SJSA1 (cell line): ENCODE measurements around the gene ALOX5AP. TPM values are rescaled to one million over a fixed set of nuclear protein-coding genes. Genes with fewer than 3 reads are reported as not detected.

Experiments used
- DNase-seq, 2 experiments: peaks; one replicate each; pipeline ENCODE4 v3.0.0-alpha.2; 2015 to 2020; ENCODE audit warnings: low spot score in 2 of 2, low read depth in 1 of 2
- H3K27ac ChIP-seq: fragments of 250-450 bp; sonication (Bioruptor Pico); 2 replicates; pipeline ENCODE4 v1.5.1; 2020; ENCODE audit warnings: mild to moderate bottlenecking, moderate library complexity
- H3K27me3 ChIP-seq: fragments of 250-450 bp; sonication (Bioruptor Pico); replicated peaks from 2 replicates; pipeline ENCODE4 v1.5.1; 2020; ENCODE audit warnings: mild to moderate bottlenecking, moderate library complexity
- H3K36me3 ChIP-seq: fragments of 250-450 bp; sonication (Bioruptor Pico); 2 replicates; pipeline ENCODE4 v1.5.1; 2020; ENCODE audit warnings: mild to moderate bottlenecking
- H3K4me1 ChIP-seq: fragments of 250-450 bp; sonication (Bioruptor Pico); replicated peaks from 2 replicates; pipeline ENCODE4 v1.6.1; 2021; ENCODE audit warnings: mild to moderate bottlenecking
- H3K4me3 ChIP-seq: fragments of 250-450 bp; sonication (Bioruptor Pico); 2 replicates; pipeline ENCODE4 v1.5.1; 2020; ENCODE audit warnings: mild to moderate bottlenecking
- H3K9me3 ChIP-seq: fragments of 250-450 bp; sonication (Bioruptor Pico); replicated peaks from 2 replicates; pipeline ENCODE4 v1.5.1; 2020; ENCODE audit warnings: mild to moderate bottlenecking
- total RNA-seq: library from RNA; depleted of rRNA; stranded (reverse); fragments of >200 nt; shearing (Covaris generic); gene quantifications from 2 replicates; pipeline ENCODE4 v1.2.3, GENCODE V29; 2014

Gene ALOX5AP
- total RNA-seq, 1 experiment from 2014 or later = 1.6 TPM

- H3K4me3 ChIP-seq = no peak overlapping the region
- no peaks in the 10 kb centered on the region for H3K4me1 ChIP-seq
- no peak for DNase-seq
- H3K27me3 ChIP-seq = no peaks in the 10 kb centered on the region
- no peak overlapping the region for H3K27ac ChIP-seq
- no peaks in the 10 kb centered on the region for H3K9me3 ChIP-seq
- H3K36me3 ChIP-seq = no peaks in the 10 kb centered on the region
These were observed 41.3 kb downstream of the ALOX5AP start for GRCh38 chr13:30776661-30777060.

- Histone ChIP-seq H3K4me1 (peaks cover 13% of the 10 kb centered on the region), H3K9me3 (no peaks in the 10 kb centered on the region), H3K27ac (no peak overlapping the region), H3K27me3 (no peaks in the 10 kb centered on the region), H3K36me3 (no peaks in the 10 kb centered on the region), H3K4me3 (no peak overlapping the region)
- no peak for DNase-seq
These were observed 43.7 kb downstream of the ALOX5AP start for GRCh38 chr13:30779016-30779415.

- no peaks in the 10 kb centered on the region for H3K27me3 ChIP-seq
- no peaks in the 10 kb centered on the region for H3K9me3 ChIP-seq
- H3K4me3 ChIP-seq = no peak overlapping the region
- H3K27ac ChIP-seq = no peak overlapping the region
- DNase-seq = no peak
- no peaks in the 10 kb centered on the region for H3K36me3 ChIP-seq
- peaks cover 17% of the 10 kb centered on the region for H3K4me1 ChIP-seq
These were observed 44.3 kb downstream of the ALOX5AP start for GRCh38 chr13:30779608-30780007.

GRCh38 chr13:30780338-30780981 is 45.1 kb downstream of the ALOX5AP start:
- Histone ChIP-seq H3K9me3 (no peaks in the 10 kb centered on the region), H3K27me3 (no peaks in the 10 kb centered on the region), H3K36me3 (no peaks in the 10 kb centered on the region), H3K27ac (no peak overlapping the region), H3K4me1 (peaks cover 17% of the 10 kb centered on the region), H3K4me3 (no peak overlapping the region)
- no peak for DNase-seq

- Histone ChIP-seq H3K27me3 (no peaks in the 10 kb centered on the region), H3K9me3 (no peaks in the 10 kb centered on the region), H3K4me1 (peaks cover 19% of the 10 kb centered on the region), H3K4me3 (no peak overlapping the region), H3K36me3 (no peaks in the 10 kb centered on the region), H3K27ac (no peak overlapping the region)
- no peak for DNase-seq
These were observed 50.0 kb downstream of the ALOX5AP start for GRCh38 chr13:30785191-30785850.

GRCh38 chr13:30786648-30787047 is 51.3 kb downstream of the ALOX5AP start:
- no peaks in the 10 kb centered on the region for H3K36me3 ChIP-seq
- no peak overlapping the region for H3K27ac ChIP-seq
- no peaks in the 10 kb centered on the region for H3K27me3 ChIP-seq
- no peaks in the 10 kb centered on the region for H3K9me3 ChIP-seq
- H3K4me1 ChIP-seq = peaks cover 24% of the 10 kb centered on the region
- H3K4me3 ChIP-seq = no peak overlapping the region
- no peak for DNase-seq

- DNase-seq = no peak
- Histone ChIP-seq H3K9me3 (no peaks in the 10 kb centered on the region), H3K4me3 (no peak overlapping the region), H3K27ac (no peak overlapping the region), H3K36me3 (no peaks in the 10 kb centered on the region), H3K27me3 (no peaks in the 10 kb centered on the region), H3K4me1 (peaks cover 35% of the 10 kb centered on the region)
These were observed 52.6 kb downstream of the ALOX5AP start for GRCh38 chr13:30787738-30788525.

GRCh38 chr13:30789166-30789862 is 54.0 kb downstream of the ALOX5AP start:
- Histone ChIP-seq H3K9me3 (no peaks in the 10 kb centered on the region), H3K27me3 (no peaks in the 10 kb centered on the region), H3K4me3 (no peak overlapping the region), H3K27ac (no peak overlapping the region), H3K36me3 (no peaks in the 10 kb centered on the region), H3K4me1 (peaks cover 25% of the 10 kb centered on the region)
- no peak for DNase-seq

GRCh38 chr13:30790592-30790991 is 55.2 kb downstream of the ALOX5AP start:
- Histone ChIP-seq H3K9me3 (no peaks in the 10 kb centered on the region), H3K36me3 (no peaks in the 10 kb centered on the region), H3K4me3 (no peak overlapping the region), H3K27me3 (no peaks in the 10 kb centered on the region), H3K4me1 (peaks cover 29% of the 10 kb centered on the region), H3K27ac (no peak overlapping the region)
- DNase-seq = no peak

- DNase-seq = no peak
- H3K4me3 ChIP-seq = no peak overlapping the region
- H3K27me3 ChIP-seq = no peaks in the 10 kb centered on the region
- peaks cover 37% of the 10 kb centered on the region for H3K4me1 ChIP-seq
- H3K36me3 ChIP-seq = no peaks in the 10 kb centered on the region
- no peak overlapping the region for H3K27ac ChIP-seq
- no peaks in the 10 kb centered on the region for H3K9me3 ChIP-seq
These were observed 56.1 kb downstream of the ALOX5AP start for GRCh38 chr13:30791354-30792001.

- H3K27me3 ChIP-seq = no peaks in the 10 kb centered on the region
- H3K4me1 ChIP-seq = peaks cover 47% of the 10 kb centered on the region
- DNase-seq = peak; percentile 78 to 93
- no peaks in the 10 kb centered on the region for H3K36me3 ChIP-seq
- H3K27ac ChIP-seq = peak overlapping the region; percentile 24; the same call in 1 of the 2 replicates
- no peaks in the 10 kb centered on the region for H3K9me3 ChIP-seq
- no peak overlapping the region for H3K4me3 ChIP-seq
These were observed 57.1 kb downstream of the ALOX5AP start for GRCh38 chr13:30792285-30793000.

- peak overlapping the region; percentile 84 for H3K27ac ChIP-seq
- no peaks in the 10 kb centered on the region for H3K27me3 ChIP-seq
- no peak overlapping the region for H3K4me3 ChIP-seq
- no peaks in the 10 kb centered on the region for H3K9me3 ChIP-seq
- peak; percentile 61 to 62 for DNase-seq
- peaks cover 77% of the 10 kb centered on the region for H3K4me1 ChIP-seq
- H3K36me3 ChIP-seq = no peaks in the 10 kb centered on the region
These were observed 60.8 kb downstream of the ALOX5AP start for GRCh38 chr13:30796132-30796572.
